ENCODE measurements around the gene PEMT. TPM values are rescaled to one million over a fixed set of nuclear protein-coding genes. Genes with fewer than 3 reads are reported as not detected.

PEMT gene
- total and polyA plus RNA-seq, 12 donors = 19.7 to 141 (median 65.3) TPM

DNA sequence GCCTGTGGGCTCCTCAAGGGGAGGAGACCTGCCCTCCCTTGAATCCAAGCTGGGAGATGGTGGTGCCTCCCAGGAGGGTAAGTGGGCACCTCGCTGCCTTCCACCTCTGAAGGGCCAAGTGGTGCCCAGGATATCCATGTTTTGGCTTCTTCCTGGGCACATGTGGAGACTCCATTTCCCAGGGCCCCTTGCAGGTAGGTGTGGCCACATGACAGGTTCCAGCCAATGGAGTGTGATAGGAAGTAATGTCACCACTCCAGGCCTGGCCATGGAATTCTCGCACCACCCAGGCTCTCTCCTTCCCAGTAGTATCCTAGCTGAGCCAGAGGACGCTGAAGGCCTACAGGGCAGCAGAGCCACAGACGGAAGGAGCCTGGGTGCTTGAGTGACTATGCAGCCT is 17.6 kb upstream of the PEMT start:
- no peak overlapping the region for H3K4me3 ChIP-seq
- DNase-seq = no peak
- TF ChIP-seq, protein P1, sequence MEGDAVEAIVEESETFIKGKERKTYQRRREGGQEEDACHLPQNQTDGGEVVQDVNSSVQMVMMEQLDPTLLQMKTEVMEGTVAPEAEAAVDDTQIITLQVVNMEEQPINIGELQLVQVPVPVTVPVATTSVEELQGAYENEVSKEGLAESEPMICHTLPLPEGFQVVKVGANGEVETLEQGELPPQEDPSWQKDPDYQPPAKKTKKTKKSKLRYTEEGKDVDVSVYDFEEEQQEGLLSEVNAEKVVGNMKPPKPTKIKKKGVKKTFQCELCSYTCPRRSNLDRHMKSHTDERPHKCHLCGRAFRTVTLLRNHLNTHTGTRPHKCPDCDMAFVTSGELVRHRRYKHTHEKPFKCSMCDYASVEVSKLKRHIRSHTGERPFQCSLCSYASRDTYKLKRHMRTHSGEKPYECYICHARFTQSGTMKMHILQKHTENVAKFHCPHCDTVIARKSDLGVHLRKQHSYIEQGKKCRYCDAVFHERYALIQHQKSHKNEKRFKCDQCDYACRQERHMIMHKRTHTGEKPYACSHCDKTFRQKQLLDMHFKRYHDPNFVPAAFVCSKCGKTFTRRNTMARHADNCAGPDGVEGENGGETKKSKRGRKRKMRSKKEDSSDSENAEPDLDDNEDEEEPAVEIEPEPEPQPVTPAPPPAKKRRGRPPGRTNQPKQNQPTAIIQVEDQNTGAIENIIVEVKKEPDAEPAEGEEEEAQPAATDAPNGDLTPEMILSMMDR (IDR thresholded peaks at IDR 0.05) = no peak

GRCh38 chr17:17606416-17607000 is 15.0 kb upstream of the PEMT start:
- Histone ChIP-seq H3K4me3 (no peak overlapping the region), H3K9me3 (replicated peaks in 1 of 3) (no peaks in the 10 kb centered on the region), H3K36me3 (replicated peaks in 1 of 2) (no peaks in the 10 kb centered on the region), H3K4me1 (replicated peaks in 1 of 2) (no peaks in the 10 kb centered on the region), H3K27me3 (no peaks in the 10 kb centered on the region), H3K27ac (no peak overlapping the region)
- 66 to 78% (median 68%) methylated on average over 7 of the region's 7 CpGs for WGBS, 4 donors
- DNase-seq = no peak
- TF ChIP-seq, protein P1 (IDR thresholded peaks at IDR 0.05) = no peak
- no peak for TF ChIP-seq POLR2A (IDR thresholded peaks at IDR 0.05)
- intact Hi-C loops (cut with DNase I) = no loop called here

More for the DNA sequence above, 17.6 kb upstream of the PEMT start:
- H3K27me3 ChIP-seq = no peaks in the 10 kb centered on the region
- no peaks in the 10 kb centered on the region for H3K36me3 ChIP-seq (replicated peaks in 1 of 2)
- H3K4me1 ChIP-seq (replicated peaks in 1 of 2) = no peaks in the 10 kb centered on the region
- no peak overlapping the region for H3K27ac ChIP-seq
- 95 to 100% (median 99%) methylated on average over 2 to 4 of the region's 4 CpGs for WGBS, 4 donors
- H3K9me3 ChIP-seq (replicated peaks in 1 of 3) = no peaks in the 10 kb centered on the region
- intact Hi-C loops (cut with DNase I) = no loop called here

DNA sequence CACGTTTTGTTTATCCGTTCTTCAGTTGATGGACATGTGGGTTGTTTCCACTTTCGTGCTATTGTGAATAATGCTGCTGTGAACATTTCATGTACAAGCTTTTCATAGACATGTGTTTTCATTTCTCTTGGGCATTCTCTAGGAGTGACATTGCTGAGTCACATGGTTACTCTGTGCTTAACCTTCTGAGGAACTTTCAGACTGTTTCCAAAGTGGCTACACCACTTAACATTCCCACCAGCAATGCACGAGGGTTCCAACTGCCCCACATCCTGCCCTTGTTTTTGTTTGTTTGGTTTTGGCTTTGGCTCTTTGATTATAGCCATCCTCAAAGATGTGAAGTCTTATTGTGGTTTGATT is 14.2 kb upstream of the PEMT start:
- H3K27ac ChIP-seq = no peak overlapping the region
- no peaks in the 10 kb centered on the region for H3K27me3 ChIP-seq
- H3K4me1 ChIP-seq (replicated peaks in 1 of 2) = no peaks in the 10 kb centered on the region
- DNase-seq = no peak
- intact Hi-C loops (cut with DNase I) = no loop called here
- WGBS, 4 donors = 72 to 79% (median 74%) methylated on average over 4 of the region's 4 CpGs
- H3K9me3 ChIP-seq (replicated peaks in 1 of 3) = no peaks in the 10 kb centered on the region
- no peak overlapping the region for H3K4me3 ChIP-seq
- no peaks in the 10 kb centered on the region for H3K36me3 ChIP-seq (replicated peaks in 1 of 2)
- no peak for TF ChIP-seq POLR2A (IDR thresholded peaks at IDR 0.05)
- TF ChIP-seq, protein P1 (IDR thresholded peaks at IDR 0.05) = no peak

- Histone ChIP-seq H3K9me3 (replicated peaks in 1 of 3) (no peaks in the 10 kb centered on the region), H3K4me3 (no peak overlapping the region), H3K4me1 (replicated peaks in 1 of 2) (no peaks in the 10 kb centered on the region), H3K36me3 (replicated peaks in 1 of 2) (no peaks in the 10 kb centered on the region), H3K27ac (no peak overlapping the region), H3K27me3 (no peaks in the 10 kb centered on the region)
- intact Hi-C loops (cut with DNase I) = no loop called here
- DNase-seq = no peak
- TF ChIP-seq, protein P1 (IDR thresholded peaks at IDR 0.05) = no peak
- no peak for TF ChIP-seq POLR2A (IDR thresholded peaks at IDR 0.05)
- WGBS, 4 donors = 83 to 94% (median 90%) methylated on average over 12 to 14 of the region's 14 CpGs
Observed at GRCh38 chr17:17605083-17605728, 13.7 kb upstream of the PEMT start.

All from adrenal gland (tissue), 12 donors.